HEK293 (cell line): ENCODE results near the gene NINL.

Experiments
- CTCF ChIA-PET: fragments of 350-600 bp; formaldehyde crosslinking; extraction: SDS; loops from one replicate; lab custom pipeline; 2021; ENCODE audit warnings: antibody characterized with exemption; lab: Yijun Ruan, JAX
- POLR2A ChIA-PET: fragments of 300-600 bp; formaldehyde crosslinking; extraction: SDS; loops from one replicate; lab custom pipeline; 2020; ENCODE audit warnings: antibody characterized with exemption, inconsistent platforms; lab: Yijun Ruan, JAX
- H3K27ac ChIP-seq: fragments of 200-500 bp; sonication (Bioruptor generic); 2 replicates; pipeline ENCODE4 v1.5.1; 2014; ENCODE audit warnings: low read depth, low read length, control low read depth, inconsistent platforms; ENCODE audit errors: extremely low read depth
- H3K36me3 ChIP-seq, 2 experiments: fragments of 200-500 bp in 1 of 2; sonication (Bioruptor generic) in 1 of 2; 1 replicate in 1 of 2; 2 replicates in 1 of 2; pipeline ENCODE4 v1.5.1; 2014 to 2017; ENCODE audit warnings: inconsistent platforms in 2 of 2, low read length in 2 of 2; ENCODE audit not compliant: control insufficient read depth in 2 of 2, insufficient read depth in 1 of 2
- H3K4me1 ChIP-seq: fragments of 200-500 bp; sonication (Bioruptor generic); 2 replicates; pipeline ENCODE4 v1.5.1; 2014; ENCODE audit warnings: mild to moderate bottlenecking, low read length, inconsistent platforms; ENCODE audit not compliant: control insufficient read depth, insufficient read depth
- H3K4me3 ChIP-seq: 2 replicates; pipeline ENCODE4 v1.5.1; 2011; ENCODE audit warnings: low read depth, mild to moderate bottlenecking, control low read depth, low read length, moderate library complexity
- H3K9me3 ChIP-seq: fragments of 200-500 bp; sonication (Bioruptor generic); 2 replicates; pipeline ENCODE4 v1.5.1; 2014; ENCODE audit warnings: low read depth, low read length, inconsistent platforms; ENCODE audit not compliant: control insufficient read depth, insufficient read depth
- BCL11B ChIP-seq: fragments of 450-650 bp; formaldehyde crosslinking; IDR thresholded peaks from 2 replicates; pipeline ENCODE4 v1.5.1; 2016; ENCODE audit warnings: low read depth, missing biosample characterization, missing genetic modification characterization
- FEZF1 ChIP-seq: fragments of 450-650 bp; formaldehyde crosslinking; IDR thresholded peaks from 2 replicates; pipeline ENCODE4 v1.5.1; 2016; ENCODE audit warnings: missing biosample characterization, missing genetic modification characterization
- IKZF3 ChIP-seq: fragments of 450-650 bp; IDR thresholded peaks from 2 replicates; pipeline ENCODE4 v1.5.0; 2018; ENCODE audit warnings: missing biosample characterization, mild to moderate bottlenecking, missing genetic modification characterization, moderate library complexity
- OVOL3 ChIP-seq: fragments of 450-650 bp; formaldehyde crosslinking; IDR thresholded peaks from 2 replicates; pipeline ENCODE4 v1.5.1; 2016; ENCODE audit warnings: missing biosample characterization, missing genetic modification characterization
- ZBTB17 ChIP-seq: fragments of 450-650 bp; formaldehyde crosslinking; IDR thresholded peaks from 2 replicates; pipeline ENCODE4 v1.5.1; 2016; ENCODE audit warnings: missing biosample characterization, missing genetic modification characterization
- ZNF132 ChIP-seq: fragments of 450-650 bp; formaldehyde crosslinking; IDR thresholded peaks from 2 replicates; pipeline ENCODE4 v1.5.1; 2017; ENCODE audit warnings: missing biosample characterization, missing genetic modification characterization, borderline replicate concordance
- ZNF155 ChIP-seq: fragments of 450-650 bp; formaldehyde crosslinking; IDR thresholded peaks from 2 replicates; pipeline ENCODE4 v1.5.1; 2016; ENCODE audit warnings: missing biosample characterization, missing genetic modification characterization
- ZNF2 ChIP-seq: fragments of 450-650 bp; formaldehyde crosslinking; IDR thresholded peaks from 2 replicates; pipeline ENCODE4 v1.5.1; 2016; ENCODE audit warnings: missing biosample characterization, missing genetic modification characterization
- ZNF24 ChIP-seq: fragments of 450-650 bp; formaldehyde crosslinking; IDR thresholded peaks from 2 replicates; pipeline ENCODE4 v1.5.1; 2016; ENCODE audit warnings: missing biosample characterization, missing genetic modification characterization
- ZNF248 ChIP-seq: fragments of 450-650 bp; formaldehyde crosslinking; IDR thresholded peaks from 2 replicates; pipeline ENCODE4 v1.5.1; 2017; ENCODE audit warnings: missing biosample characterization, missing genetic modification characterization
- ZNF341 ChIP-seq: fragments of 450-650 bp; formaldehyde crosslinking; IDR thresholded peaks from 2 replicates; pipeline ENCODE4; 2016; ENCODE audit warnings: low read depth, missing biosample characterization, missing genetic modification characterization
- ZNF391 ChIP-seq: fragments of 450-650 bp; formaldehyde crosslinking; IDR thresholded peaks from 2 replicates; pipeline ENCODE4 v1.5.1; 2016; ENCODE audit warnings: low read depth, missing biosample characterization, missing genetic modification characterization, borderline replicate concordance
- ZNF529 ChIP-seq: fragments of 450-650 bp; formaldehyde crosslinking; IDR thresholded peaks from 2 replicates; pipeline ENCODE4 v1.5.1; 2017; ENCODE audit warnings: missing genetic modification characterization, missing biosample characterization; ENCODE audit not compliant: insufficient replicate concordance
- ZNF585B ChIP-seq: fragments of 450-650 bp; formaldehyde crosslinking; IDR thresholded peaks from 2 replicates; pipeline ENCODE4 v1.5.1; 2016; ENCODE audit warnings: missing biosample characterization, missing genetic modification characterization
- ZNF654 ChIP-seq: fragments of 450-650 bp; formaldehyde crosslinking; IDR thresholded peaks from 2 replicates; pipeline ENCODE4 v1.5.1; 2016; ENCODE audit warnings: low read depth, missing biosample characterization, missing genetic modification characterization
- ZNF701 ChIP-seq: fragments of 450-650 bp; formaldehyde crosslinking; IDR thresholded peaks from 2 replicates; pipeline ENCODE4 v1.5.1; 2016; ENCODE audit warnings: missing biosample characterization, missing genetic modification characterization
- ZNF704 ChIP-seq: fragments of 450-650 bp; formaldehyde crosslinking; IDR thresholded peaks from 2 replicates; pipeline ENCODE4 v1.5.1; 2016; ENCODE audit warnings: missing biosample characterization, missing genetic modification characterization
- ZNF707 ChIP-seq: fragments of 450-650 bp; formaldehyde crosslinking; IDR thresholded peaks from 2 replicates; pipeline ENCODE4 v1.5.1; 2016; ENCODE audit warnings: missing biosample characterization, missing genetic modification characterization
- ZNF777 ChIP-seq: fragments of 450-650 bp; formaldehyde crosslinking; IDR thresholded peaks from 2 replicates; pipeline ENCODE4 v1.5.1; 2017; ENCODE audit warnings: missing biosample characterization, missing genetic modification characterization, borderline replicate concordance
- TF ChIP-seq, protein P1 (sequence below): fragments of 450-650 bp; formaldehyde crosslinking; IDR thresholded peaks from 2 replicates; pipeline ENCODE4 v1.5.1; 2016; ENCODE audit warnings: missing biosample characterization, missing genetic modification characterization, low read depth
- TF ChIP-seq, protein P2 (sequence below): fragments of 450-650 bp; formaldehyde crosslinking; IDR thresholded peaks from 2 replicates; pipeline ENCODE4 v1.5.1; 2017; ENCODE audit warnings: missing biosample characterization, missing genetic modification characterization
- TF ChIP-seq, protein P3 (sequence below): fragments of 450-650 bp; formaldehyde crosslinking; IDR thresholded peaks from 2 replicates; pipeline ENCODE4 v1.5.1; 2016; ENCODE audit warnings: missing biosample characterization, missing genetic modification characterization

The NINL gene

DNA sequence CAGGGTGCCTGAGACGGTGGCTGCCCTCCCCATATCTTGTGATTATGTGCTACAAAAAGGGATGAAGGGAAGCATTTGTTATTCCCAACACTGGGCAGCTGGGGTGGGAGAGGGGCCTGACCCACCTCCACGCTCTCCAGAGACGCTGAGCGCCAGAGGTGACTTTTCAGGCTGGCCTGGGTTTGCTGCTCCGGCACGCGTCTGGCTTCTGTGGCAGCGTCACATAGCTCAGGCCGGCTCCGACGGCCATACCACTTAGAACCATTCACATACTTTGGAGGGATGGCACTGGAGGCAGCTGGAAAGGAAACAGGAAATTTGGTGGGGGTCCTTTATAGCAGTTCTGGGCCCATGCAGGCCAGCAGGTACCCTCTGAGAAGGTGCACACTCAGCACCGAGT lies 72.6 kb downstream of the NINL start:
- no peak overlapping the region for H3K27ac ChIP-seq
- no peak overlapping the region for H3K4me3 ChIP-seq
- H3K36me3 ChIP-seq: peaks cover 0 to 98% of the 10 kb centered on the region in 2 experiments; a peak in 2 of 3 replicates
- ChIA-PET CTCF (no interaction called here), POLR2A (no interaction called here)
- no peak for TF ChIP-seq ZBTB17
- TF ChIP-seq, protein P1, sequence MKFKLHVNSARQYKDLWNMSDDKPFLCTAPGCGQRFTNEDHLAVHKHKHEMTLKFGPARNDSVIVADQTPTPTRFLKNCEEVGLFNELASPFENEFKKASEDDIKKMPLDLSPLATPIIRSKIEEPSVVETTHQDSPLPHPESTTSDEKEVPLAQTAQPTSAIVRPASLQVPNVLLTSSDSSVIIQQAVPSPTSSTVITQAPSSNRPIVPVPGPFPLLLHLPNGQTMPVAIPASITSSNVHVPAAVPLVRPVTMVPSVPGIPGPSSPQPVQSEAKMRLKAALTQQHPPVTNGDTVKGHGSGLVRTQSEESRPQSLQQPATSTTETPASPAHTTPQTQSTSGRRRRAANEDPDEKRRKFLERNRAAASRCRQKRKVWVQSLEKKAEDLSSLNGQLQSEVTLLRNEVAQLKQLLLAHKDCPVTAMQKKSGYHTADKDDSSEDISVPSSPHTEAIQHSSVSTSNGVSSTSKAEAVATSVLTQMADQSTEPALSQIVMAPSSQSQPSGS: no peak
- TF ChIP-seq IKZF3 (tag by site-specific recombination): no peak
- TF ChIP-seq OVOL3 (tag by site-specific recombination): no peak
- TF ChIP-seq ZNF391 (tag by site-specific recombination): no peak
- no peak for TF ChIP-seq ZNF529
- TF ChIP-seq ZNF248 (tag by site-specific recombination): no peak
- TF ChIP-seq ZNF701 (tag by site-specific recombination): no peak
- TF ChIP-seq, all 188 proteins: peak for 0
- H3K9me3 ChIP-seq: no peaks in the 10 kb centered on the region
- no peaks in the 10 kb centered on the region for H3K4me1 ChIP-seq

- Histone ChIP-seq H3K27ac (no peak overlapping the region), H3K9me3 (no peaks in the 10 kb centered on the region), H3K36me3 (peaks cover 0 to 98% of the 10 kb centered on the region in 2 experiments; a peak in 2 of 3 replicates), H3K4me3 (no peak overlapping the region), H3K4me1 (no peaks in the 10 kb centered on the region)
- ChIA-PET CTCF (no interaction called here), POLR2A (no interaction called here)
- no peak for TF ChIP-seq ZNF24 (tag by site-specific recombination)
Observed at GRCh38 chr20:25511183-25511582, 74.1 kb downstream of the NINL start.

GRCh38 chr20:25510721-25511120 lies 74.6 kb downstream of the NINL start:
- CTCF ChIA-PET: no interaction called here
- H3K36me3 ChIP-seq: peaks cover 0 to 94% of the 10 kb centered on the region in 2 experiments; a peak in 2 of 3 replicates

More at GRCh38 chr20:25510721-25511120, 74.6 kb downstream of the NINL start:
- no peak overlapping the region for H3K4me3 ChIP-seq
- POLR2A ChIA-PET: no interaction called here
- TF ChIP-seq FEZF1 (tag by site-specific recombination) (no peak), BCL11B (no peak), ZNF155 (no peak), ZNF585B (tag by site-specific recombination) (no peak), ZNF707 (tag by site-specific recombination) (no peak), ZNF654 (no peak), ZNF132 (tag by site-specific recombination) (no peak), ZNF341 (tag by site-specific recombination) (no peak), ZNF777 (tag by site-specific recombination) (no peak), ZNF2 (tag by site-specific recombination) (no peak), ZNF704 (tag by site-specific recombination) (no peak)
- TF ChIP-seq, protein P2, sequence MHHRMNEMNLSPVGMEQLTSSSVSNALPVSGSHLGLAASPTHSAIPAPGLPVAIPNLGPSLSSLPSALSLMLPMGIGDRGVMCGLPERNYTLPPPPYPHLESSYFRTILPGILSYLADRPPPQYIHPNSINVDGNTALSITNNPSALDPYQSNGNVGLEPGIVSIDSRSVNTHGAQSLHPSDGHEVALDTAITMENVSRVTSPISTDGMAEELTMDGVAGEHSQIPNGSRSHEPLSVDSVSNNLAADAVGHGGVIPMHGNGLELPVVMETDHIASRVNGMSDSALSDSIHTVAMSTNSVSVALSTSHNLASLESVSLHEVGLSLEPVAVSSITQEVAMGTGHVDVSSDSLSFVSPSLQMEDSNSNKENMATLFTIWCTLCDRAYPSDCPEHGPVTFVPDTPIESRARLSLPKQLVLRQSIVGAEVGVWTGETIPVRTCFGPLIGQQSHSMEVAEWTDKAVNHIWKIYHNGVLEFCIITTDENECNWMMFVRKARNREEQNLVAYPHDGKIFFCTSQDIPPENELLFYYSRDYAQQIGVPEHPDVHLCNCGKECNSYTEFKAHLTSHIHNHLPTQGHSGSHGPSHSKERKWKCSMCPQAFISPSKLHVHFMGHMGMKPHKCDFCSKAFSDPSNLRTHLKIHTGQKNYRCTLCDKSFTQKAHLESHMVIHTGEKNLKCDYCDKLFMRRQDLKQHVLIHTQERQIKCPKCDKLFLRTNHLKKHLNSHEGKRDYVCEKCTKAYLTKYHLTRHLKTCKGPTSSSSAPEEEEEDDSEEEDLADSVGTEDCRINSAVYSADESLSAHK (tag by site-specific recombination): no peak
- TF ChIP-seq, protein P3, sequence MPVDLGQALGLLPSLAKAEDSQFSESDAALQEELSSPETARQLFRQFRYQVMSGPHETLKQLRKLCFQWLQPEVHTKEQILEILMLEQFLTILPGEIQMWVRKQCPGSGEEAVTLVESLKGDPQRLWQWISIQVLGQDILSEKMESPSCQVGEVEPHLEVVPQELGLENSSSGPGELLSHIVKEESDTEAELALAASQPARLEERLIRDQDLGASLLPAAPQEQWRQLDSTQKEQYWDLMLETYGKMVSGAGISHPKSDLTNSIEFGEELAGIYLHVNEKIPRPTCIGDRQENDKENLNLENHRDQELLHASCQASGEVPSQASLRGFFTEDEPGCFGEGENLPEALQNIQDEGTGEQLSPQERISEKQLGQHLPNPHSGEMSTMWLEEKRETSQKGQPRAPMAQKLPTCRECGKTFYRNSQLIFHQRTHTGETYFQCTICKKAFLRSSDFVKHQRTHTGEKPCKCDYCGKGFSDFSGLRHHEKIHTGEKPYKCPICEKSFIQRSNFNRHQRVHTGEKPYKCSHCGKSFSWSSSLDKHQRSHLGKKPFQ: no peak
- H3K9me3 ChIP-seq: no peaks in the 10 kb centered on the region
- H3K4me1 ChIP-seq: no peaks in the 10 kb centered on the region
- H3K27ac ChIP-seq: no peak overlapping the region
